ENCODE measurements around the gene NEDD4L.
"Not testable (repeated sequence)": the region's sequence is repeated elsewhere in the genome, so short reads cannot be mapped to it uniquely, and the experiment has no call there.

Gene NEDD4L

GRCh38 chr18:58407649-58408407, 363.8 kb downstream of the NEDD4L start:
- DNase-seq = no peak

- DNase-seq = no peak
These were observed 364.6 kb downstream of the NEDD4L start for GRCh38 chr18:58408665-58409064.

GRCh38 chr18:58409802-58410445, 365.9 kb downstream of the NEDD4L start:
- no peak for DNase-seq

- no peak for DNase-seq
These were observed 367.3 kb downstream of the NEDD4L start for GRCh38 chr18:58411323-58411722.

- DNase-seq = no peak
These were observed 369.0 kb downstream of the NEDD4L start for GRCh38 chr18:58412844-58413666.

GRCh38 chr18:58413667-58414628, 369.9 kb downstream of the NEDD4L start:
- DNase-seq = no peak

- DNase-seq = no peak
These were observed 372.1 kb downstream of the NEDD4L start for GRCh38 chr18:58416014-58416703.

GRCh38 chr18:58416704-58417683, 373.0 kb downstream of the NEDD4L start:
- DNase-seq = no peak

- no peak for DNase-seq
These were observed 373.7 kb downstream of the NEDD4L start for GRCh38 chr18:58417752-58418151.

GRCh38 chr18:58418361-58418760, 374.3 kb downstream of the NEDD4L start:
- no peak for DNase-seq

GRCh38 chr18:58419587-58420199, 375.7 kb downstream of the NEDD4L start:
- DNase-seq = no peak

GRCh38 chr18:58426611-58427010, 382.6 kb downstream of the NEDD4L start:
- no peak for DNase-seq

GRCh38 chr18:58427321-58427720, 383.3 kb downstream of the NEDD4L start:
- no peak for DNase-seq

GRCh38 chr18:58429442-58429841, 385.4 kb downstream of the NEDD4L start:
- no peak for DNase-seq

GRCh38 chr18:58431215-58431614, 387.2 kb downstream of the NEDD4L start:
- no peak for DNase-seq

- no peak for DNase-seq
These were observed 388.2 kb downstream of the NEDD4L start for GRCh38 chr18:58432050-58432727.

- not testable (repeated sequence) for DNase-seq
These were observed 391.4 kb downstream of the NEDD4L start for GRCh38 chr18:58435221-58436005.

GRCh38 chr18:58438161-58438957, 394.3 kb downstream of the NEDD4L start:
- no peak for DNase-seq
